Keratinocyte (primary cell): ENCODE results near the gene PLAAT4. TPM values are rescaled to one million over a fixed set of nuclear protein-coding genes. Genes with fewer than 3 reads are reported as not detected.

Experiments
- DNase-seq: peaks from one replicate; pipeline ENCODE4 v3.0.0-alpha.2; 2011; ENCODE audit warnings: low read depth, missing footprints, low spot score
- FAIRE-seq: peaks from 2 replicates; lab custom pipeline; 2011; peaks lifted over from hg19 to GRCh38; lab: Jason Lieb, UNC
- H2AFZ ChIP-seq: 2 replicates; pipeline ENCODE4 v1.6.0; 2012; ENCODE audit warnings: low read length, control low read depth, inconsistent platforms; ENCODE audit not compliant: control insufficient read depth
- H3K27ac ChIP-seq: 2 replicates; pipeline ENCODE4 v1.5.1; 2011; ENCODE audit warnings: low read length; ENCODE audit not compliant: control insufficient read depth, insufficient read depth
- H3K27me3 ChIP-seq: 3 replicates; pipeline ENCODE4 v1.6.0; 2011; ENCODE audit warnings: low read length; ENCODE audit not compliant: control insufficient read depth, insufficient read depth; ENCODE audit errors: extremely low read depth
- H3K36me3 ChIP-seq, 2 experiments: 2 replicates in 1 of 2; 3 replicates in 1 of 2; pipeline ENCODE4 v1.5.1; 2011; ENCODE audit warnings: low read length in 2 of 2, mild to moderate bottlenecking in 1 of 2; ENCODE audit not compliant: control insufficient read depth in 2 of 2, insufficient read depth in 2 of 2; ENCODE audit errors: extremely low read depth in 1 of 2
- H3K4me1 ChIP-seq: 3 replicates; pipeline ENCODE4 v1.5.1; 2011; ENCODE audit warnings: low read length; ENCODE audit not compliant: control insufficient read depth, insufficient read depth; ENCODE audit errors: extremely low read depth
- H3K4me2 ChIP-seq: 3 replicates; pipeline ENCODE4 v1.6.0; 2011; ENCODE audit warnings: low read depth, low read length; ENCODE audit not compliant: control insufficient read depth, insufficient read depth; ENCODE audit errors: extremely low read depth
- H3K4me3 ChIP-seq, 3 experiments: fragments of 200-600 bp in 1 of 3; sonication (generic) in 1 of 3; 2 replicates in 2 of 3; 3 replicates in 1 of 3; pipeline ENCODE4 v1.5.1; 2011 to 2016; ENCODE audit warnings: low read length in 3 of 3, mild to moderate bottlenecking in 3 of 3, control low read depth in 2 of 3, inconsistent platforms in 1 of 3, low read depth in 1 of 3, mixed read lengths in 1 of 3, mixed run types in 1 of 3, moderate library complexity in 1 of 3; ENCODE audit not compliant: control insufficient read depth in 2 of 3, insufficient read depth in 2 of 3; ENCODE audit errors: extremely low read depth in 1 of 3
- H3K79me2 ChIP-seq: 2 replicates; pipeline ENCODE4 v1.6.0; 2012; ENCODE audit warnings: low read length; ENCODE audit not compliant: control insufficient read depth, insufficient read depth
- H3K9ac ChIP-seq: 3 replicates; pipeline ENCODE4 v1.6.0; 2011; ENCODE audit warnings: low read length; ENCODE audit not compliant: control insufficient read depth, insufficient read depth; ENCODE audit errors: extremely low read depth
- H3K9me1 ChIP-seq: 3 replicates; pipeline ENCODE4 v1.6.0; 2011; ENCODE audit warnings: low read length; ENCODE audit not compliant: control insufficient read depth, insufficient read depth; ENCODE audit errors: extremely low read depth
- H3K9me3 ChIP-seq: 2 replicates; pipeline ENCODE4 v1.5.1; 2012; ENCODE audit warnings: low read depth, low read length; ENCODE audit not compliant: control insufficient read depth
- H4K20me1 ChIP-seq: 3 replicates; pipeline ENCODE4 v1.6.0; 2011; ENCODE audit warnings: low read length; ENCODE audit not compliant: control insufficient read depth, insufficient read depth; ENCODE audit errors: extremely low read depth
- CTCF ChIP-seq, 3 experiments: IDR thresholded peaks in 1 of 3; conservative IDR thresholded peaks in 1 of 3; optimal IDR thresholded peaks in 1 of 3; 2 replicates in 2 of 3; 3 replicates in 1 of 3; pipeline versions ENCODE3 to v1.5.1; 2011; ENCODE audit warnings: low read length in 3 of 3, mild to moderate bottlenecking in 3 of 3, moderate library complexity in 2 of 3, control low read depth in 1 of 3, inconsistent platforms in 1 of 3; ENCODE audit not compliant: insufficient read depth in 2 of 3; ENCODE audit errors: extremely low read depth in 1 of 3
- EZH2 ChIP-seq: IDR thresholded peaks from one replicate; pipeline ENCODE4 v1.6.1; 2012; ENCODE audit warnings: inconsistent platforms, mild to moderate bottlenecking, low read length, moderate library complexity
- dilution Hi-C: fragments of 300-500 bp; cut with MboI; formaldehyde crosslinking; loops from one replicate; pipeline ENCODE4 v1.7.0; 2020; ENCODE audit warnings: low sequenced_read_pairs; ENCODE audit not compliant: extremely low pct_ligation_motif_present
- polyA plus RNA-seq, 5 experiments: library from polyadenylated mRNA; depleted of rRNA in 3 of 5; stranded (reverse) in 3 of 5; stranded (forward) in 1 of 5; unstranded in 1 of 5; fragments of >200 nt; gene quantifications; 1 replicate in 1 of 5; 2 replicates in 3 of 5; 3 replicates in 1 of 5; pipeline versions ENCODE4 v1.2.1 to v1.2.3, GENCODE V29; 2011 to 2012; ENCODE audit warnings: missing spikeins in 2 of 5, low read depth in 1 of 5, low replicate concordance in 1 of 5

Gene PLAAT4
- polyA plus RNA-seq, 1 donor (not counting 4 experiments of a cell fraction or from before 2014, with no cell fraction given), result 2.0 TPM

- peaks cover 4% of the 10 kb centered on the region for H3K9me3 ChIP-seq
- no peak for FAIRE-seq
- H3K9ac ChIP-seq, result no peak overlapping the region
Measured at GRCh38 chr11:63583357-63583677, 46.7 kb downstream of the PLAAT4 start.

GRCh38 chr11:63586451-63587166 is 50.0 kb downstream of the PLAAT4 start:
- H3K27me3 ChIP-seq, result no peaks in the 10 kb centered on the region
- dilution Hi-C loops, result no loop called here
- no peak overlapping the region for H3K4me3 ChIP-seq
- FAIRE-seq (no peak), DNase-seq (no peak)
- H3K9ac ChIP-seq, result no peak overlapping the region
- no peaks in the 10 kb centered on the region for H3K4me1 ChIP-seq
- no peaks in the 10 kb centered on the region for H3K36me3 ChIP-seq
- H2AFZ ChIP-seq, result no peak overlapping the region
- H4K20me1 ChIP-seq, result no peaks in the 10 kb centered on the region
- TF ChIP-seq CTCF (optimal IDR thresholded peaks at IDR 0.05 in 1 of 3, IDR thresholded peaks at IDR 0.05 in 1 of 3, conservative IDR thresholded peaks at IDR 0.05 in 1 of 3; ENCODE audit: extremely low read depth in 1 of 3, insufficient read depth in 2 of 3, low read length in 3 of 3) (no peak), EZH2 (no peak)
- H3K4me2 ChIP-seq, result no peak overlapping the region
- no peaks in the 10 kb centered on the region for H3K9me1 ChIP-seq
- no peaks in the 10 kb centered on the region for H3K79me2 ChIP-seq
- H3K9me3 ChIP-seq, result peaks cover 4% of the 10 kb centered on the region
- no peak overlapping the region for H3K27ac ChIP-seq

More at GRCh38 chr11:63583357-63583677, 46.7 kb downstream of the PLAAT4 start:
- H3K4me3 ChIP-seq, result no peak overlapping the region
- peak overlapping the region; percentile 4 for H2AFZ ChIP-seq
- H3K79me2 ChIP-seq, result no peaks in the 10 kb centered on the region
- H4K20me1 ChIP-seq, result no peaks in the 10 kb centered on the region
- no peaks in the 10 kb centered on the region for H3K4me1 ChIP-seq
- no peaks in the 10 kb centered on the region for H3K36me3 ChIP-seq
- dilution Hi-C loops, result no loop called here
- no peak for TF ChIP-seq EZH2
- TF ChIP-seq CTCF (optimal IDR thresholded peaks at IDR 0.05 in 1 of 3, IDR thresholded peaks at IDR 0.05 in 1 of 3, conservative IDR thresholded peaks at IDR 0.05 in 1 of 3; ENCODE audit: extremely low read depth in 1 of 3, insufficient read depth in 2 of 3, low read length in 3 of 3), result no peak
- no peaks in the 10 kb centered on the region for H3K9me1 ChIP-seq
- H3K27me3 ChIP-seq, result no peaks in the 10 kb centered on the region
- no peak for DNase-seq
- no peak overlapping the region for H3K4me2 ChIP-seq
- no peak overlapping the region for H3K27ac ChIP-seq
